Fibroblast of skin of right biceps (primary cell): ENCODE data around the gene TRMU.
A peak's percentile ranks its signal among the peaks of the same experiment; 100 is the strongest.

Experiments
- DNase-seq: peaks from one replicate; pipeline ENCODE4 v3.0.0-alpha.2; 2013

TRMU gene

GRCh38 chr22:46338636-46339035, 3.1 kb downstream of the TRMU start:
- no peak for DNase-seq

- no peak for DNase-seq
These were observed 4.4 kb downstream of the TRMU start for GRCh38 chr22:46339956-46340355.

GRCh38 chr22:46340676-46341075, 5.2 kb downstream of the TRMU start:
- DNase-seq, result no peak

GRCh38 chr22:46346680-46347405, 11.3 kb downstream of the TRMU start:
- no peak for DNase-seq

GRCh38 chr22:46347646-46348045, 12.1 kb downstream of the TRMU start:
- no peak for DNase-seq

GRCh38 chr22:46348099-46348695, 12.7 kb downstream of the TRMU start:
- no peak for DNase-seq

GRCh38 chr22:46349238-46349637, 13.7 kb downstream of the TRMU start:
- DNase-seq, result no peak

- DNase-seq, result no peak
These were observed 14.2 kb downstream of the TRMU start for GRCh38 chr22:46349681-46350080.

GRCh38 chr22:46350121-46350520, 14.6 kb downstream of the TRMU start:
- DNase-seq, result no peak

GRCh38 chr22:46350646-46351045, 15.1 kb downstream of the TRMU start:
- no peak for DNase-seq

- DNase-seq, result no peak
These were observed 15.7 kb downstream of the TRMU start for GRCh38 chr22:46351131-46351735.

- no peak for DNase-seq
These were observed 16.3 kb downstream of the TRMU start for GRCh38 chr22:46351767-46352166.

GRCh38 chr22:46352276-46352675, 16.8 kb downstream of the TRMU start:
- DNase-seq, result no peak

- DNase-seq, result peak; percentile 12
These were observed 17.3 kb downstream of the TRMU start for GRCh38 chr22:46352691-46353386.

GRCh38 chr22:46353483-46354105, 18.1 kb downstream of the TRMU start:
- DNase-seq, result no peak

- DNase-seq, result no peak
These were observed 18.9 kb downstream of the TRMU start for GRCh38 chr22:46354176-46354992.

- no peak for DNase-seq
These were observed 19.4 kb downstream of the TRMU start for GRCh38 chr22:46354993-46355305.

GRCh38 chr22:46355369-46355995, 20.0 kb downstream of the TRMU start:
- DNase-seq, result peak; percentile 41

- no peak for DNase-seq
These were observed 20.5 kb downstream of the TRMU start for GRCh38 chr22:46355996-46356471.

GRCh38 chr22:46356496-46357480, 21.3 kb downstream of the TRMU start:
- DNase-seq, result no peak
